ENCODE results near the gene SPRN. TPM values are rescaled to one million over a fixed set of nuclear protein-coding genes. Genes with fewer than 3 reads are reported as not detected.

SPRN gene, protein sequence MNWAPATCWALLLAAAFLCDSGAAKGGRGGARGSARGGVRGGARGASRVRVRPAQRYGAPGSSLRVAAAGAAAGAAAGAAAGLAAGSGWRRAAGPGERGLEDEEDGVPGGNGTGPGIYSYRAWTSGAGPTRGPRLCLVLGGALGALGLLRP
- 1.3 and 2.9 TPM in 2 replicates for total RNA-seq

DNA sequence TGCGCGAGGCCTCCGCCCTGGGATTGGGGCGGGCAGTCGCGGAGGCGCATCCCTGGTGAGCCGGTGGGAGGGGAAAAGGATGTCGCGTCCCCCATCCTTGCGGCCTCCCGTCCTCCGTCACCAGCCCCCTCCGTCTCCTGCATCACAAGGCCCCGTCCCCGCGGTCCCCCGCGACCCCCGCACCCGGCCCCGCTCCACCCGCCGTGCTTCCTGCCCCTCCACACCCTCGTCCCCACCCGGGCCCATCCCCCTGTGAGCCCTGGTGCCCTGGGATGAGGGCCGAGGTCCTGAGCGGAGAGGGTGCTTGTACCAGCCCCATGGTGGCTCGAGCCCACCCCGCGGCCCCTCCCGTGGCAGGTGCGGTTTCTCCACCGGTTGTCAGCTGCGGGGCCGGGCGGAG, at the start of gene SPRN:
TSS of gene SPRN (minus strand) at position 25 of the 400 bp plus-strand sequence. CDS start 944 bp downstream, outside the sequence.

DNA sequence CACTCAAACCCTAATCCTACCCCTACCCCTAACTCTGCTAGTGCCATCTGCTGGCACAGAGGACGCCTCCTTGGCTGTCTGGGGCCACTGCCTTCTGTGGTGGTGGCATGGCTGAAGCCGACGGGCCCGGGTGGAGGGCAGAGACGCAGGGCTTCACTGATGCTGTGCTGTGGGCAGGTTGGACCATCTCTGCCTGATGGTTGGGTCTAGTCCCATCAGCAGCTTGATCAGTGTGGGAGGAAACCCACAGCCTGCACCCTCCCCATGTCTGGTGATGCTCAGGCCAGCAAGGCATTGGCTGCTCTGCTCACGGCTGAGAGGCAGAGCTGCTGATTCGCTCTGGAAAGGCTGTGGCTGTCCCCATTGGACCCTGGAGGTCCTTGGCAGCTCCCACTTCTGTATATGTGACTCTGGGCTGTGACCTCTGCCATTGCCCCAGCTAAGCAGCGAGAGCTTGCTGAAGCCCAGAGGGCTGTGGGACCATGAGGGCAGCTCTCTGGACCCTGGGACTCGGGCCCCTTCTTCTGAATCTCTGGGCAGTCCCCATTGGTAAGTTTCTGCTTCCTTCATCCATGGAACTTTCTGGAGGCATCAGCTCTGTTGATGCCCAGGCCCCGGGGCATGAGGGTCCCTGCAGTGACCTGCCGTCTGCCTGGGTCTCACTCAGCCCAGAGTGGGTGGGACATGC, 29.2 kb upstream of the SPRN start, which contains the start of gene SCART1:
TSS of gene SCART1 (plus strand) at position 430 of the 688 bp plus-strand sequence. CDS start at position 483, 53 bp downstream.

GRCh38 chr10:133394064-133394663, 30.3 kb downstream of the SPRN start, which contains the start of gene MTG1:
Gene MTG1 (plus strand): TSS chr10:133394157. CDS start chr10:133394221, 64 bp downstream.

DNA sequence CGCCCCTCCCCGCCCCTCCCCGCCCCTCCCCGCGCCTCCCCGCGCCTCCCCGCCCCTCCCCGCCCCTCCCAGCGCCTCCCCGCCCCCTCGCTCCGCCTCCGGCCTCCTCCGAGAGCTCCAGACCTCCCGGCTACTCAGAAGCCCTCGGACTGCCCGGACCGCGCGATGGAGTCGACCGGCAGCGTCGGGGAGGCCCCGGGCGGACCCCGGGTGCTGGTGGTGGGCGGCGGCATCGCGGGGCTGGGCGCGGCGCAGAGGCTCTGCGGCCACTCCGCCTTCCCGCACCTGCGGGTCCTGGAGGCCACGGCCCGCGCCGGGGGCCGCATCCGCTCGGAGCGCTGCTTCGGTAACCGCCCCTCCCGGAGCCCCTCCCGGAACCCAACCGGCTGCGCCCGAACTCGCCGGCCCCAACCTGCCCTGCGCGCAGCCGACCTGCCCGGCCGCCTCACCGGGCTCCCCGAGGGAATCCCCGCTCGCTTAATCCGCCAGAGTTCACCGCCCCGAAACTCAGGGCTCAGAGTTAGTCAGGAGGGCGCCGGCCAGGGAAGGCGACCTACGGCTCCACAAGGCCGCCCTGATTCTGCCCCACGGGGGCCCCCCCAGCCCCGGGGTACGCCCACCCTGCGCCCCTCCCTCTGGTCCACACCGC, 45.1 kb downstream of the SPRN start, which contains the start of gene PAOX:
TSS of gene PAOX (plus strand) at position 111 of the 649 bp plus-strand sequence. CDS start at position 166, 55 bp downstream.

GRCh38 chr10:133373174-133374090, 51.0 kb downstream of the SPRN start, which contains the start of gene ECHS1:
Gene ECHS1 (minus strand): TSS chr10:133373354. CDS start chr10:133373333, 21 bp downstream.

Other genes with a start within 250 kb of the SPRN start
- gene UTF1, start 194.4 kb downstream of the SPRN start, total RNA-seq = not detected in 2 replicates
- gene VENTX, start 186.8 kb downstream of the SPRN start, total RNA-seq = not detected in 2 replicates
- gene ADAM8, start 147.8 kb downstream of the SPRN start, total RNA-seq = 0.32 TPM in 1 of 2 replicates, not detected in the other
- 36.1 and 42.4 TPM in 2 replicates for gene TUBGCP2, start 115.8 kb downstream of the SPRN start, total RNA-seq
- 24.2 and 27.1 TPM in 2 replicates for gene ZNF511, start 115.7 kb downstream of the SPRN start, total RNA-seq
- gene CALY, start 87.7 kb downstream of the SPRN start, total RNA-seq = not detected in 2 replicates
- not detected in 2 replicates for gene PRAP1, start 77.3 kb downstream of the SPRN start, total RNA-seq
- gene FUOM, start 66.6 kb downstream of the SPRN start, total RNA-seq = 25.5 and 32.4 TPM in 2 replicates
- 103 and 134 TPM in 2 replicates for gene ECHS1, start 51.3 kb downstream of the SPRN start, total RNA-seq
- 5.6 and 7.6 TPM in 2 replicates for gene PAOX, start 45.4 kb downstream of the SPRN start, total RNA-seq
- gene MTG1, start 30.5 kb downstream of the SPRN start, total RNA-seq = 24.3 and 25.6 TPM in 2 replicates
- 0.54 TPM in 1 of 2 replicates, not detected in the other for gene SCART1, start 29.3 kb upstream of the SPRN start, total RNA-seq
- not detected in 2 replicates for gene CYP2E1, start 102.7 kb upstream of the SPRN start, total RNA-seq
- not detected in 2 replicates for gene SYCE1, start 141.0 kb upstream of the SPRN start, total RNA-seq
- gene FRG2B, start 202.2 kb upstream of the SPRN start, total RNA-seq = not detected in 2 replicates